ENCODE measurements around the gene ALOX15.
"Not testable (repeated sequence)": the region's sequence is repeated elsewhere in the genome, so short reads cannot be mapped to it uniquely, and the experiment has no call there.

The ALOX15 gene

DNA sequence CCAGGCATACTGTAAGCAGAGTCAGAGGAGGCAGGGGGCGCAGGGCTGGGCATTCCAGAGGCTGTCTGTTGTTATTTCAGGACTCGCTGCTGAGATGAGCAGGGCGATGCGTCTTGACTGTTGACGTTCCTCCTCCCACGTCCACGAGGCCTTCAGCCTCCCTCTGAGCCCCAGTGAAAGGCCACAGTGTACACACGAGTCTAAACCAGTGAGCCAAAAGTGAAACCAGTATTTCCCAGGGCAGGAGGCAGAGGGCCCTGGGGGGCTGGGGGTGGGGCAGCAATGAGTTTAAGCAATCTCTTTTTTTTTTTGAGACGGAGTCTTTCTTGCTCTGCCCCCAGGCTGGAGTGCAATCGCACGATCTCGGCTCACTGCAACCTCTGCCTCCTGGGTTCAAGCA is 35.7 kb downstream of the ALOX15 start:
- Histone ChIP-seq H3K27ac (no peak overlapping the region), H4K20me1 (ENCODE audit: insufficient read depth) (no peaks in the 10 kb centered on the region), H3K27me3 (ENCODE audit: insufficient read depth, low read depth) (peaks cover 10% of the 10 kb centered on the region; the same call in 1 of the 2 replicates), H3K9ac (no peak overlapping the region), H3K79me2 (ENCODE audit: insufficient read depth, low read depth) (no peaks in the 10 kb centered on the region), H3K4me3 (IDR thresholded peaks at IDR 0.05; ENCODE audit: insufficient read depth, low read depth, low read length) (no peak overlapping the region), H3K36me3 (ENCODE audit: insufficient read depth) (no peaks in the 10 kb centered on the region), H3K4me1 (ENCODE audit: low read depth, poor library complexity, severe bottlenecking) (no peaks in the 10 kb centered on the region), H2AFZ (ENCODE audit: low read depth) (no peak overlapping the region), H3K4me2 (no peak overlapping the region)
- TF ChIP-seq CTCF (conservative IDR thresholded peaks at IDR 0.05; ENCODE audit: low read depth, low read length), result no peak

DNA sequence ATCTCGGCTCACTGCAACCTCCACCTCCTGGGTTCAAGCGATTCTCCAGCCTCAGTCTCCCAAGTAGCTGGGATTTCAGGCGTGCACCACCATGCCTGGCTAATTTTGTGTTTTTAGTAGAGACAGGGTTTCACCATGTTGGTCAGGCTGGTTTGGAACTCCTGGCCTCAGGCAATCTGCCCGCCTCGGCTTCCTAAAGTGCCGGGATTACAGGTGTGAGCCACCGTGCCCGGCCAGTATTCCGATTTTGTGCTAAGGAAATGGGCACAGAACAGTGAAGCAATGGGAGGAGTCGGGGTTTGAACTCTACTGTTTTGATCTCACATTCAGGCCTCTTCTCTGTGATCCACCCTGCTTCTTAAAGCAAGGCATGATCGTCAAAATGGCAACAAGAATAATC is 36.7 kb downstream of the ALOX15 start:
- not testable (repeated sequence) for H3K27ac ChIP-seq; H3K79me2 ChIP-seq (ENCODE audit: insufficient read depth, low read depth); H3K36me3 ChIP-seq (ENCODE audit: insufficient read depth); H4K20me1 ChIP-seq (ENCODE audit: insufficient read depth); H2AFZ ChIP-seq (ENCODE audit: low read depth); H3K4me2 ChIP-seq; H3K9ac ChIP-seq; H3K4me3 ChIP-seq (IDR thresholded peaks at IDR 0.05; ENCODE audit: insufficient read depth, low read depth, low read length); H3K4me1 ChIP-seq (ENCODE audit: low read depth, poor library complexity, severe bottlenecking)
- H3K27me3 ChIP-seq (ENCODE audit: insufficient read depth, low read depth), result peaks cover 12% of the 10 kb centered on the region; the same call in 1 of the 2 replicates

DNA sequence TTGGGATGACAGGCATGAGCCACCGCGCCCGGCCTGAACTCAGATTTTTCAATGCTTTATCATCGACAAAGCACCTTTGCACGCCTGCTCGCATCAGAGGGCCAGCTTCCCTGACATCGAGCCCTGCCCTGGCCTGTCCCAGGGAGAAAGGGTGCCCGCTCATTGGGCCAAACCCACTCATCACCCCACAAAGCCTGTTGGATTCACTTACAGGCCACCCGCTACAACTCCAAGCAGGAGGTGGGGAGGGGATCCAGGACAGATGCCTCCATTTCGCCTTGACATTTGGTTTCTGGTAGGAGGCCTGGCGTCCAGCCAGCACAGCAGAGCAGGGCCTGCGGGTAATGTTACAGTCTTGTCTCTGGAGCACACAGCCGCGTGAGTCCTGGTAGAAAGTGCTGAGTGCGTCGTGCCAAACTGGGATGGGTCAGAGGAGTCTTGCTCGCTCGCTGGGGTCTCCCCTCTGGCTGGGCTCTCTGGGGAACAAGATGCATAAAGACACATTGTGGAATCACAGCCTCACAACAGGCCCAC is 37.3 kb downstream of the ALOX15 start:
- no peak for TF ChIP-seq CTCF (conservative IDR thresholded peaks at IDR 0.05; ENCODE audit: low read depth, low read length)
- Histone ChIP-seq H2AFZ (ENCODE audit: low read depth) (no peak overlapping the region), H3K4me2 (no peak overlapping the region)

GRCh38 chr17:4602041-4602440 is 39.4 kb downstream of the ALOX15 start:
- Histone ChIP-seq H3K36me3 (ENCODE audit: insufficient read depth) (no peaks in the 10 kb centered on the region), H3K79me2 (ENCODE audit: insufficient read depth, low read depth) (no peaks in the 10 kb centered on the region), H3K4me1 (ENCODE audit: low read depth, poor library complexity, severe bottlenecking) (no peaks in the 10 kb centered on the region), H3K4me2 (no peak overlapping the region), H3K9ac (no peak overlapping the region), H2AFZ (ENCODE audit: low read depth) (no peak overlapping the region), H3K27ac (no peak overlapping the region), H3K4me3 (IDR thresholded peaks at IDR 0.05; ENCODE audit: insufficient read depth, low read depth, low read length) (no peak overlapping the region), H4K20me1 (ENCODE audit: insufficient read depth) (no peaks in the 10 kb centered on the region), H3K27me3 (ENCODE audit: insufficient read depth, low read depth) (peaks cover 26% of the 10 kb centered on the region; the same call in 1 of the 2 replicates)
- TF ChIP-seq CTCF (conservative IDR thresholded peaks at IDR 0.05; ENCODE audit: low read depth, low read length), result no peak

More for the DNA sequence above, 37.3 kb downstream of the ALOX15 start:
- no peak overlapping the region for H3K27ac ChIP-seq
- no peaks in the 10 kb centered on the region for H3K4me1 ChIP-seq (ENCODE audit: low read depth, poor library complexity, severe bottlenecking)
- peaks cover 13% of the 10 kb centered on the region; the same call in 1 of the 2 replicates for H3K27me3 ChIP-seq (ENCODE audit: insufficient read depth, low read depth)
- H3K4me3 ChIP-seq (IDR thresholded peaks at IDR 0.05; ENCODE audit: insufficient read depth, low read depth, low read length), result no peak overlapping the region
- H3K9ac ChIP-seq, result no peak overlapping the region
- no peaks in the 10 kb centered on the region for H3K79me2 ChIP-seq (ENCODE audit: insufficient read depth, low read depth)
- no peaks in the 10 kb centered on the region for H4K20me1 ChIP-seq (ENCODE audit: insufficient read depth)
- no peaks in the 10 kb centered on the region for H3K36me3 ChIP-seq (ENCODE audit: insufficient read depth)

GRCh38 chr17:4601326-4601725 is 40.2 kb downstream of the ALOX15 start:
- H3K27ac ChIP-seq, result no peak overlapping the region
- H2AFZ ChIP-seq (ENCODE audit: low read depth), result no peak overlapping the region
- no peaks in the 10 kb centered on the region for H3K36me3 ChIP-seq (ENCODE audit: insufficient read depth)
- H3K79me2 ChIP-seq (ENCODE audit: insufficient read depth, low read depth), result no peaks in the 10 kb centered on the region
- peaks cover 28% of the 10 kb centered on the region; the same call in 1 of the 2 replicates for H3K27me3 ChIP-seq (ENCODE audit: insufficient read depth, low read depth)
- H3K4me1 ChIP-seq (ENCODE audit: low read depth, poor library complexity, severe bottlenecking), result no peaks in the 10 kb centered on the region
- no peak for TF ChIP-seq CTCF (conservative IDR thresholded peaks at IDR 0.05; ENCODE audit: low read depth, low read length)
- no peak overlapping the region for H3K4me2 ChIP-seq
- no peak overlapping the region for H3K4me3 ChIP-seq (IDR thresholded peaks at IDR 0.05; ENCODE audit: insufficient read depth, low read depth, low read length)
- no peaks in the 10 kb centered on the region for H4K20me1 ChIP-seq (ENCODE audit: insufficient read depth)
- no peak overlapping the region for H3K9ac ChIP-seq

Data from KMS-11 (cell line).